SK-N-DZ (cell line): ENCODE results near the gene ARHGAP26.

Experiments used
- DNase-seq: peaks from one replicate; pipeline ENCODE4 v3.0.0-alpha.2; 2015; ENCODE audit warnings: low spot score

The ARHGAP26 gene

GRCh38 chr5:142847898-142848790 is 78.0 kb downstream of the ARHGAP26 start:
- no peak for DNase-seq

- DNase-seq = no peak
Observed at GRCh38 chr5:142849466-142849865, 79.3 kb downstream of the ARHGAP26 start.

- no peak for DNase-seq
Observed at GRCh38 chr5:142849880-142850279, 79.7 kb downstream of the ARHGAP26 start.

- no peak for DNase-seq
Observed at GRCh38 chr5:142851731-142852130, 81.6 kb downstream of the ARHGAP26 start.

- no peak for DNase-seq
Observed at GRCh38 chr5:142852416-142853198, 82.4 kb downstream of the ARHGAP26 start.

GRCh38 chr5:142853682-142854081 is 83.5 kb downstream of the ARHGAP26 start:
- no peak for DNase-seq

- DNase-seq = no peak
Observed at GRCh38 chr5:142856269-142856782, 86.1 kb downstream of the ARHGAP26 start.

- no peak for DNase-seq
Observed at GRCh38 chr5:142857405-142857804, 87.2 kb downstream of the ARHGAP26 start.

GRCh38 chr5:142859037-142859436 is 88.9 kb downstream of the ARHGAP26 start:
- no peak for DNase-seq

GRCh38 chr5:142860270-142860669 is 90.1 kb downstream of the ARHGAP26 start:
- DNase-seq = no peak

GRCh38 chr5:142861011-142861410 is 90.8 kb downstream of the ARHGAP26 start:
- no peak for DNase-seq

GRCh38 chr5:142862594-142862993 is 92.4 kb downstream of the ARHGAP26 start:
- DNase-seq = peak; percentile 67

GRCh38 chr5:142863856-142864255 is 93.7 kb downstream of the ARHGAP26 start:
- no peak for DNase-seq

- no peak for DNase-seq
Observed at GRCh38 chr5:142864290-142865260, 94.4 kb downstream of the ARHGAP26 start.

GRCh38 chr5:142865631-142866030 is 95.5 kb downstream of the ARHGAP26 start:
- no peak for DNase-seq

GRCh38 chr5:142866563-142867275 is 96.5 kb downstream of the ARHGAP26 start:
- DNase-seq = peak; percentile 68

- DNase-seq = no peak
Observed at GRCh38 chr5:142869886-142870285, 99.7 kb downstream of the ARHGAP26 start.

GRCh38 chr5:142870532-142871362 is 100.6 kb downstream of the ARHGAP26 start:
- no peak for DNase-seq

GRCh38 chr5:142871363-142872193 is 101.4 kb downstream of the ARHGAP26 start:
- peak; percentile 61 for DNase-seq
